GM06990 (cell line): Measurements from ENCODE around the gene CC2D1A.
"Not testable (repeated sequence)": the region's sequence is repeated elsewhere in the genome, so short reads cannot be mapped to it uniquely, and the experiment has no call there.

Experiments
- DNase-seq: peaks from one replicate; pipeline ENCODE4 v3.0.0-alpha.2; 2011; ENCODE audit not compliant: insufficient read length; ENCODE audit errors: extremely low read depth
- H3K27me3 ChIP-seq: replicated peaks from 2 replicates; pipeline ENCODE4 v1.6.0; 2011; ENCODE audit warnings: low read length; ENCODE audit not compliant: control insufficient read depth, insufficient read depth
- H3K36me3 ChIP-seq: 2 replicates; pipeline ENCODE4 v1.5.1; 2011; ENCODE audit warnings: low read length; ENCODE audit not compliant: control insufficient read depth, insufficient read depth
- H3K4me3 ChIP-seq: replicated peaks from 2 replicates; pipeline ENCODE4 v1.5.1; 2011; ENCODE audit warnings: low read depth, mild to moderate bottlenecking, control low read depth, low read length
- CTCF ChIP-seq: IDR thresholded peaks from 2 replicates; pipeline ENCODE4 v1.5.1; 2011; ENCODE audit warnings: low read length, control low read depth, mild to moderate bottlenecking, inconsistent platforms; ENCODE audit not compliant: insufficient read depth, poor library complexity, severe bottlenecking

Gene CC2D1A

DNA sequence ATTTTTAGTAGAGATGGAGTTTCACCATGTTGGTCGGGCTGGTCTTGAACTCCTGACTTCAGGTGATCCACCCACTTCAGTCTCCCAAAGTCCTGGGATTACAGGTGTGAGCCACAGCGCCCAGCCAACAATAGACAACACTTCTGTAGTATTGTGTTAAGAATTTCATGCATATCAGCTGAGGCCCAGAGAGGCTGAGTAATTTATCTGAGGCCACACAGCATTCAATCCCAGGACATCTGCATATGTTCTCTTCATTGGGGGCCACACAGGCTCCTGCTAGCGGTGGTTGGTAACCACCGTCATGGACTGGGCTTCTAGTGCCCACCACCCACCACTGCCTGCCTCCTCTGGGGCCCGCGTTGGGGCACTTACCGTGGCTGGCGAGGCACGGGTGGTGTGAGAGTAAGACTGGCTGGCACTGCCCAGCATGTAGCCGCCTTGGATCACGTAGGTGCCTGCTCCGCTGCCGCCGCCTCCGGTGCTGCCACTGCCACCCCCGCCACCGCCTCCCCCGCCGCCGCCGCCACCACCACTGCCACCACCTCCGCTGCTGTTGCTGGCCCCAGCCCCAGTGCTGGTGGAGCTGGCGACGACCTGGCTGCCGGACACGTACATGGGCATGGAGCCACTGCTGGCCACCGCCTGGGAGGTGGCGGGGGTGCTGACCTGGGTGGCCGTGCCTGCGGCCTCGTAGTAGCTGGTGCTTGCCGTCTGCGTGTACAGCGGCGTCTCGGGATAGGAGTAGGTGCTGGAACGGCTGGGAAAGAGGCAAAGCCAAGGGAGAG is 66.6 kb downstream of the CC2D1A start:
- no peak for TF ChIP-seq CTCF

GRCh38 chr19:13973479-13973878 is 67.5 kb downstream of the CC2D1A start:
- H3K4me3 ChIP-seq, H3K27me3 ChIP-seq, H3K36me3 ChIP-seq, DNase-seq: not testable (repeated sequence)

More for the DNA sequence above, 66.6 kb downstream of the CC2D1A start:
- no peak overlapping the region for H3K4me3 ChIP-seq
- no peaks in the 10 kb centered on the region for H3K27me3 ChIP-seq
- H3K36me3 ChIP-seq = no peaks in the 10 kb centered on the region; the same call in none of the 2 replicates
- no peak for DNase-seq

- Histone ChIP-seq H3K27me3 (no peaks in the 10 kb centered on the region), H3K36me3 (no peaks in the 10 kb centered on the region; the same call in none of the 2 replicates), H3K4me3 (no peak overlapping the region)
- no peak for TF ChIP-seq CTCF
- no peak for DNase-seq
Observed at GRCh38 chr19:13974073-13974472, 68.1 kb downstream of the CC2D1A start.

GRCh38 chr19:13975870-13976269 is 69.9 kb downstream of the CC2D1A start:
- no peak for TF ChIP-seq CTCF
- no peaks in the 10 kb centered on the region; the same call in none of the 2 replicates for H3K36me3 ChIP-seq
- H3K4me3 ChIP-seq = no peak overlapping the region
- no peak for DNase-seq
- H3K27me3 ChIP-seq = no peaks in the 10 kb centered on the region

- no peak for TF ChIP-seq CTCF
- Histone ChIP-seq H3K36me3 (no peaks in the 10 kb centered on the region; the same call in none of the 2 replicates), H3K27me3 (no peaks in the 10 kb centered on the region), H3K4me3 (no peak overlapping the region)
- DNase-seq = no peak
Observed at GRCh38 chr19:13976446-13976845, 70.4 kb downstream of the CC2D1A start.

- no peak for DNase-seq
- Histone ChIP-seq H3K4me3 (no peak overlapping the region), H3K36me3 (no peaks in the 10 kb centered on the region; the same call in none of the 2 replicates), H3K27me3 (no peaks in the 10 kb centered on the region)
- no peak for TF ChIP-seq CTCF
Observed at GRCh38 chr19:13977803-13978202, 71.8 kb downstream of the CC2D1A start.
